HepG2 (cell line): ENCODE measurements around the gene SMARCA5. TPM values are rescaled to one million over a fixed set of nuclear protein-coding genes. Genes with fewer than 3 reads are reported as not detected.

Experiments
- ATAC-seq: fragments of 200-7000 bp; cut with Tn5 transposase; 3 replicates; pipeline ENCODE4 v1.9.1; 2020; ENCODE audit warnings: mild to moderate bottlenecking, moderate library complexity
- BruUV-seq: library from RNA; stranded (reverse); fragments of 400-500 nt; replicated peaks from 2 replicates; lab custom pipeline; 2021; lab: Mats Ljungman, UMichigan
- CTCF ChIA-PET: fragments of 300-600 bp; formaldehyde crosslinking; extraction: SDS; loops from one replicate; lab custom pipeline; 2021; ENCODE audit warnings: low total read pairs, inconsistent platforms, low intra/inter-chr PET ratio; lab: Yijun Ruan, JAX
- POLR2A ChIA-PET: fragments of 350-600 bp; sonication (Branson Sonifier 250); formaldehyde crosslinking; loops from one replicate; lab custom pipeline; 2020; ENCODE audit warnings: antibody characterized with exemption, inconsistent platforms; lab: Yijun Ruan, JAX
- DNase-seq: peaks from one replicate; pipeline ENCODE4 v3.0.0-alpha.2; 2015; ENCODE audit warnings: low spot score
- FAIRE-seq: peaks from 3 replicates; lab custom pipeline; 2011; peaks lifted over from hg19 to GRCh38; lab: Jason Lieb, UNC
- H2AFZ ChIP-seq: one replicate; pipeline ENCODE4 v1.6.1; 2011; ENCODE audit warnings: low read length, inconsistent platforms
- H3K27ac ChIP-seq: fragments of 300-600 bp; 3 replicates; pipeline ENCODE4 v1.8.0; 2011; ENCODE audit warnings: mixed run types, mild to moderate bottlenecking, mixed read lengths, low read length, inconsistent platforms; ENCODE audit not compliant: insufficient read depth; ENCODE audit errors: extremely low read length
- H3K27me3 ChIP-seq, 2 experiments: fragments of 200-600 bp in 1 of 2; 2 replicates in 1 of 2; 3 replicates in 1 of 2; pipeline versions ENCODE4 v1.6.0 to v1.8.0; 2011; ENCODE audit warnings: low read length in 2 of 2, mild to moderate bottlenecking in 2 of 2, moderate library complexity in 2 of 2, inconsistent platforms in 1 of 2; ENCODE audit not compliant: insufficient read depth in 2 of 2, control insufficient read depth in 1 of 2
- H3K36me3 ChIP-seq, 2 experiments: fragments of 200-600 bp in 1 of 2; replicated peaks in 1 of 2; 2 replicates in 1 of 2; 3 replicates in 1 of 2; pipeline versions ENCODE4 v1.5.1 to v1.8.0; 2011; ENCODE audit warnings: low read length in 2 of 2, inconsistent platforms in 1 of 2; ENCODE audit not compliant: insufficient read depth in 2 of 2, control insufficient read depth in 1 of 2
- H3K4me1 ChIP-seq: 2 replicates; pipeline ENCODE4 v1.5.1; 2012; ENCODE audit warnings: low read length, inconsistent platforms; ENCODE audit not compliant: insufficient read depth
- H3K4me2 ChIP-seq: 2 replicates; pipeline ENCODE4 v1.6.0; 2011; ENCODE audit warnings: low read depth, low read length, inconsistent platforms
- H3K4me3 ChIP-seq, 3 experiments: fragments of 200-600 bp in 1 of 3; sonication (generic), shearing (Covaris generic) in 1 of 3; replicated peaks in 1 of 3; 2 replicates each; pipeline ENCODE4 v1.5.1; 2011 to 2016; ENCODE audit warnings: low read length in 3 of 3, inconsistent platforms in 2 of 3, low read depth in 2 of 3, mild to moderate bottlenecking in 2 of 3, control low read depth in 1 of 3, mixed read lengths in 1 of 3; ENCODE audit not compliant: insufficient read depth in 1 of 3
- H3K79me2 ChIP-seq: one replicate; pipeline ENCODE4 v1.6.1; 2011; ENCODE audit warnings: low read length, inconsistent platforms; ENCODE audit not compliant: insufficient read depth
- H3K9ac ChIP-seq: 2 replicates; pipeline ENCODE4 v1.6.0; 2011; ENCODE audit warnings: mild to moderate bottlenecking, low read depth, low read length, inconsistent platforms; ENCODE audit not compliant: insufficient read depth
- H3K9me3 ChIP-seq: 2 replicates; pipeline ENCODE4 v1.5.1; 2012; ENCODE audit warnings: mild to moderate bottlenecking, low read length
- H4K20me1 ChIP-seq: 2 replicates; pipeline ENCODE4 v1.6.0; 2011; ENCODE audit warnings: inconsistent platforms, mild to moderate bottlenecking, low read length, moderate library complexity; ENCODE audit not compliant: insufficient read depth
- ATRX ChIP-seq: sonication (generic); formaldehyde crosslinking; IDR thresholded peaks from 2 replicates; pipeline ENCODE4 v1.4.0; 2020; ENCODE audit warnings: missing genetic modification reagents, borderline replicate concordance
- ELF1 ChIP-seq: sonication (generic); formaldehyde crosslinking; IDR thresholded peaks from 2 replicates; pipeline ENCODE4 v1.4.0; 2020; ENCODE audit warnings: missing genetic modification reagents
- NPAS2 ChIP-seq: sonication (generic); formaldehyde crosslinking; IDR thresholded peaks from 2 replicates; pipeline ENCODE4 v1.8.0; 2022; ENCODE audit warnings: mild to moderate bottlenecking, missing genetic modification reagents, borderline replicate concordance
- SOX6 ChIP-seq, 2 experiments: fragments of 450-650 bp in 1 of 2; sonication (generic) in 1 of 2; formaldehyde crosslinking in 1 of 2; IDR thresholded peaks; 2 replicates each; pipeline versions ENCODE4 v1.4.0 to v1.6.1; 2017 to 2020; ENCODE audit warnings: antibody characterized with exemption in 1 of 2, mild to moderate bottlenecking in 1 of 2, missing genetic modification reagents in 1 of 2
- TFDP2 ChIP-seq: sonication (generic); formaldehyde crosslinking; IDR thresholded peaks from 2 replicates; pipeline ENCODE4 v1.4.0; 2020; ENCODE audit warnings: missing genetic modification reagents
- ZFYVE20 ChIP-seq: sonication (generic); formaldehyde crosslinking; IDR thresholded peaks from 2 replicates; pipeline ENCODE4 v1.8.0; 2023; ENCODE audit warnings: low read depth, mild to moderate bottlenecking, moderate library complexity, missing genetic modification reagents, borderline replicate concordance
- ZNF205 ChIP-seq: IDR thresholded peaks from 2 replicates; pipeline ENCODE4 v1.6.1; 2018; ENCODE audit warnings: missing biosample characterization, missing genetic modification reagents
- WGBS: methylation state at CpG from one replicate; pipeline ENCODE4 v1.1.6; 2017; ENCODE audit warnings: low lambda C conversion rate; 5-methylcytosine and 5-hydroxymethylcytosine counted together
- in situ Hi-C: cut with HindIII; loops from 2 replicates; pipeline ENCODE4 v1.10.0; 2017; ENCODE audit warnings: low pct_unique_long_range_greater_than_20kb; ENCODE audit not compliant: extremely low pct_ligation_motif_present
- intact Hi-C: fragments of 100-400 bp; cut with micrococcal nuclease; formaldehyde crosslinking; loops from one replicate; pipeline ENCODE4 v1.10.0; 2022; ENCODE audit not compliant: unreplicated experiment
- polyA plus RNA-seq, 8 experiments: library from polyadenylated mRNA; depleted of rRNA in 3 of 8; stranded (reverse) in 7 of 8; unstranded in 1 of 8; fragments of >200 nt; fragmentation: Illumina TruSeq in 4 of 8; extraction: Trizol in 4 of 8; gene quantifications; 2 replicates each; pipeline versions ENCODE4 v1.2.1 to v1.2.3, GENCODE V29; 2011 to 2016; ENCODE audit warnings: low read depth in 4 of 8, missing spikeins in 1 of 8, mixed read lengths in 1 of 8; ENCODE audit not compliant: insufficient read depth in 1 of 8
- total RNA-seq, 5 experiments: library from RNA; depleted of rRNA; stranded (reverse); fragments of >200 nt; fragmentation: Illumina TruSeq; extraction: Trizol; gene quantifications; 2 replicates each; pipeline ENCODE4 v1.2.3, GENCODE V29; 2016; ENCODE audit warnings: low read depth in 1 of 5
- TF ChIP-seq, protein P1 (sequence below): sonication (generic); formaldehyde crosslinking; IDR thresholded peaks from 2 replicates; pipeline ENCODE4 v1.4.0; 2020; ENCODE audit warnings: missing genetic modification reagents, mild to moderate bottlenecking, borderline replicate concordance

Gene SMARCA5
- total and polyA plus RNA-seq, 2 of the 13 experiments (the other 11 are each of a cell fraction or from before 2014, with no cell fraction given) = 7.0 to 37.5 TPM

- Histone ChIP-seq H3K4me1 (no peaks in the 10 kb centered on the region), H3K9ac (no peak overlapping the region), H4K20me1 (no peaks in the 10 kb centered on the region), H3K27ac (no peak overlapping the region), H3K36me3 (no peaks in the 10 kb centered on the region), H3K27me3 (no peaks in the 10 kb centered on the region), H3K4me3 (no peak overlapping the region), H3K9me3 (no peaks in the 10 kb centered on the region), H3K4me2 (no peak overlapping the region), H3K79me2 (no peaks in the 10 kb centered on the region), H2AFZ (no peak overlapping the region)
- ChIA-PET CTCF (no interaction called here), POLR2A (no interaction called here)
- no peak for FAIRE-seq
- in situ Hi-C loops (loop anchor here (10.0 to 25.0 kb wide), 2 partner anchors 282 to 499 kb away; no protein-coding TSS in a partner anchor), intact Hi-C loops (no loop called here)
- TF ChIP-seq, protein P1, sequence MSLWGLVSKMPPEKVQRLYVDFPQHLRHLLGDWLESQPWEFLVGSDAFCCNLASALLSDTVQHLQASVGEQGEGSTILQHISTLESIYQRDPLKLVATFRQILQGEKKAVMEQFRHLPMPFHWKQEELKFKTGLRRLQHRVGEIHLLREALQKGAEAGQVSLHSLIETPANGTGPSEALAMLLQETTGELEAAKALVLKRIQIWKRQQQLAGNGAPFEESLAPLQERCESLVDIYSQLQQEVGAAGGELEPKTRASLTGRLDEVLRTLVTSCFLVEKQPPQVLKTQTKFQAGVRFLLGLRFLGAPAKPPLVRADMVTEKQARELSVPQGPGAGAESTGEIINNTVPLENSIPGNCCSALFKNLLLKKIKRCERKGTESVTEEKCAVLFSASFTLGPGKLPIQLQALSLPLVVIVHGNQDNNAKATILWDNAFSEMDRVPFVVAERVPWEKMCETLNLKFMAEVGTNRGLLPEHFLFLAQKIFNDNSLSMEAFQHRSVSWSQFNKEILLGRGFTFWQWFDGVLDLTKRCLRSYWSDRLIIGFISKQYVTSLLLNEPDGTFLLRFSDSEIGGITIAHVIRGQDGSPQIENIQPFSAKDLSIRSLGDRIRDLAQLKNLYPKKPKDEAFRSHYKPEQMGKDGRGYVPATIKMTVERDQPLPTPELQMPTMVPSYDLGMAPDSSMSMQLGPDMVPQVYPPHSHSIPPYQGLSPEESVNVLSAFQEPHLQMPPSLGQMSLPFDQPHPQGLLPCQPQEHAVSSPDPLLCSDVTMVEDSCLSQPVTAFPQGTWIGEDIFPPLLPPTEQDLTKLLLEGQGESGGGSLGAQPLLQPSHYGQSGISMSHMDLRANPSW = no peak
- TF ChIP-seq SOX6 (IDR thresholded peaks at IDR 0.05) (no peak), SOX6 (CRISPR knock-in tag; IDR thresholded peaks at IDR 0.05) (no peak), ATRX (CRISPR knock-in tag) (no peak), ZNF205 (no peak), ZFYVE20 (CRISPR knock-in tag) (no peak), ELF1 (CRISPR knock-in tag) (no peak), TFDP2 (CRISPR knock-in tag) (no peak), NPAS2 (no peak)
- WGBS = 8% methylated on average over 1 of the region's 1 CpG
- ATAC-seq = no peak
- no TSS peak for BruUV-seq
- DNase-seq = no peak
Measured at GRCh38 chr4:143486314-143486713, 27.2 kb upstream of the SMARCA5 start.
